AG10803 (cell line): ENCODE measurements around the gene SLC6A6.

Experiments
- DNase-seq: peaks from one replicate; pipeline ENCODE4 v3.0.0; 2010; ENCODE audit warnings: low read depth
- H3K4me3 ChIP-seq: 2 replicates; pipeline ENCODE4 v1.5.1; 2011; ENCODE audit warnings: mild to moderate bottlenecking, low read length, control low read depth
- CTCF ChIP-seq: conservative IDR thresholded peaks from 2 replicates; pipeline ENCODE4 v1.5.1; 2011; ENCODE audit warnings: mild to moderate bottlenecking, low read length, control low read depth, inconsistent platforms

Gene SLC6A6

GRCh38 chr3:14415501-14415900 lies 13.1 kb downstream of the SLC6A6 start:
- peak; percentile 70 for DNase-seq
- no peak for TF ChIP-seq CTCF
- H3K4me3 ChIP-seq: no peak overlapping the region

GRCh38 chr3:14416453-14416852 lies 14.0 kb downstream of the SLC6A6 start:
- no peak overlapping the region for H3K4me3 ChIP-seq
- no peak for TF ChIP-seq CTCF
- DNase-seq: no peak

- DNase-seq: no peak
- TF ChIP-seq CTCF: no peak
- H3K4me3 ChIP-seq: no peak overlapping the region
Measured at GRCh38 chr3:14418296-14419250, 16.2 kb downstream of the SLC6A6 start.

DNA sequence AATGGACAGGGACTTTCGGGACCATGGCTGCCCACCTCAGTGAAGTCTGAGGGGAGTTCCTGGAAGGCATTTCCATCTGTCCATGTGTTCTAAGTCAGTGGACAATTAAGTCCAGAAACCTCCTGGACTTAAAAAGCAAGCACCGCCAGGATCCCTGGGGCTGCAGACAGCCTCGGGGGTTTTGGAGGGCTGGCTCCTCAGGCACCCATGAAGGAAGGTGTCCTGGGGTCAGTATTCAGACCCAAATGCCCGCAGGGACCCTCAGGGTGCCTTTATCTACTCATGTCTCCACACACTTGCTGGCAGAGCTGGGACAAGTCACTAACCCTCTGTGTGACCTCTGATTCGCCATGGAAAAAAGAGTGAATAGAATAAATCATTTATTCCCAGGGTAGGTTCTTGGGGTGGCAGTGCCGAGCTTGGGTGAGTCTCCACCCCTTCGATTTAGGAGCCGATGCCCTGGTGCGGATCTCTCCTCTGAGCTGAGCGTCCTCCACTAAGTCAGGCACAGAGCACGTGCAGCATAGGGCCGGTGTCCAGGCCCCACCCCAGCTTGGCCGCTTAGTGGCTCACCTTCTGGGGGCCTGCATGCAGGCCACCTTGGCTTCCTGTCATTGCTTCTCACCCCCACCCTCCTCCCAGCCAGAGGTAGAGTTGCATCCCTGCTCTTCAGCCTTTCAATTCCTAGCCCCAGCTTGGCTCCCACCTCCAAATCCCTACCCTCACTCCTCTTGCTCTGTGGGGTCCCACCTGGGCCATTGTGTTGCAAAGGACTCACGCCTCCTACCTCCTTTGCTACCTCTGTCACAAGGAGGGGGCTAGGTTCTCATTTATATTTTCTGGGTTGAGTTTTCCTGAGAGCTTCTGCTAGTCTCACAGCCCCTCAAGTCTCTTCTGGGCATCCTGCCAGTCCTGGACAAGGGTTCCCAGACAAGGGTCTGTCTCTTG lies 19.9 kb downstream of the SLC6A6 start:
- TF ChIP-seq CTCF: no peak
- DNase-seq: no peak
- no peak overlapping the region for H3K4me3 ChIP-seq

DNA sequence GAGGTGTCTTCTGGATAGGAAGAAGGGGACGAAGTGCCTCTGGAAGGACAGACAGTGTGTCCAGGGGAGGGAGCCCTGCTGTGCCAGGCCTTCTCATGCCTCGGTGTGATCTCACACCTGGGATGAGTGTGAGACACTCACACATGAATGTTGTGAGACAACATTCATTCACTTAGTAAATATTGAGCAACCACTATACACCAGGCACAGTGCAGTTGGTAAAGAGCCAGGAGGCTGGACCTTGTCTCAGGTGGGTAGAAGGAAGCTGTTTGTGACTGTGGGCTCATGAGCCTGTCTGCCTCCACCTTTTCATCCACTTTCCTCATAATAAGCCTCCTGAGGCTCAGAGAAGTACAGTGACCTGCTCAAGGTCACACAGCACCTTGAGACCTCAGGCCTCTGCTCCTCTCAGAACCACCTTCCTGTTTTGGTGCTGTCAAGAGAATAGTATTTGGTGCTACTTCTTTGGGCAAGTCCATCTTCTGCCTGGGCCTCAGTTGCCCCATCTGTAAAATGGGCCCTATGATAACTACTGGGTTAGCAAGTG lies 20.9 kb downstream of the SLC6A6 start:
- no peak overlapping the region for H3K4me3 ChIP-seq
- no peak for TF ChIP-seq CTCF
- DNase-seq: no peak

DNA sequence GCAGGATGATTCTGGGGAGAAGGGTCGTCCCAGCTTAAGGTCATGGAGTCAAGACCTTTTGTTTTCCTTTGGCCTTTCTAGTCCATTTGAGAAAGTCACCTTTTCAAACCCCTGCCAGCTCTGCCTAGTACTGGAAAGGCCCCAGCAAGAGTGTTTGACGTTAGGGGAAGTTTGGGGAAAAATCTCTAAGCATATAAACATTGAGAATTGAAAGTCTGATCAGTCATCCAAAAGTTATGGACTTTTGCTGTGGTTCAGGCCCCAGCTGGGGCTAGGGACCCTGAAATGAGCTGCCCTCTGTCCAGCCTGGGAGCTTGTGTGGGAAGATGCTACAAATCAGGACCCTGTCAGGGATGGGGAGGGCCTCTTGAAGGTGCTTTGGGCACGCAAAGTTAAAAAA lies 21.6 kb downstream of the SLC6A6 start:
- DNase-seq: no peak
- no peak overlapping the region for H3K4me3 ChIP-seq
- TF ChIP-seq CTCF: no peak
